ENCODE data around the gene RAPGEF4.

- TF ChIP-seq POLR2A (IDR thresholded peaks at IDR 0.05) = peak; percentile 9
- no peak for TF ChIP-seq CTCF (IDR thresholded peaks at IDR 0.05)
Measured at GRCh38 chr2:173048897-173049661, 313.4 kb downstream of the RAPGEF4 start.
